Activated B cell treated with CpG ODN at 0.5 μM for 24 hours (primary cell): ENCODE data around the gene METTL2A. TPM values are rescaled to one million over a fixed set of nuclear protein-coding genes. Genes with fewer than 3 reads are reported as not detected.
A peak's percentile ranks its signal among the peaks of the same experiment; 100 is the strongest.
"Not testable (repeated sequence)": the region's sequence is repeated elsewhere in the genome, so short reads cannot be mapped to it uniquely, and the experiment has no call there.

Experiments
- ATAC-seq: fragments of 200-7000 bp; cut with Tn5 transposase; one replicate; pipeline ENCODE4 v1.10.0; 2021; ENCODE audit warnings: low read depth, mild to moderate bottlenecking, moderate library complexity
- CTCF ChIA-PET: fragments of 350-600 bp; sonication (Branson Sonifier 250); formaldehyde crosslinking; loops from one replicate; lab custom pipeline; 2021; ENCODE audit warnings: antibody characterized with exemption; lab: Charles Lee
- POLR2A ChIA-PET: fragments of 350-600 bp; sonication (Branson Sonifier 250); formaldehyde crosslinking; loops from one replicate; lab custom pipeline; 2021; ENCODE audit warnings: antibody characterized with exemption; lab: Charles Lee
- DNase-seq: peaks from one replicate; pipeline ENCODE4 v3.0.0; 2022
- H3K27ac Mint-ChIP-seq: one replicate; pipeline ENCODE4 v1.8.0; 2020; ENCODE audit warnings: mixed read lengths
- H3K27me3 Mint-ChIP-seq: one replicate; pipeline ENCODE4 v1.8.0; 2021; ENCODE audit warnings: mixed read lengths
- H3K36me3 Mint-ChIP-seq: one replicate; pipeline ENCODE4 v1.8.0; 2021; ENCODE audit warnings: low read depth, mixed read lengths
- H3K4me1 Mint-ChIP-seq: one replicate; pipeline ENCODE4 v1.8.0; 2021; ENCODE audit warnings: mixed read lengths
- H3K4me3 Mint-ChIP-seq: one replicate; pipeline ENCODE4 v1.8.0; 2020; ENCODE audit warnings: mild to moderate bottlenecking, mixed read lengths
- H3K9me3 Mint-ChIP-seq: one replicate; pipeline ENCODE4 v1.8.0; 2020; ENCODE audit warnings: mixed read lengths
- intact Hi-C: fragments of 100-400 bp; cut with micrococcal nuclease; formaldehyde crosslinking; loops from one replicate; pipeline ENCODE4 v1.15.1; 2024
- total RNA-seq: library from RNA; stranded (reverse); gene quantifications from 2 replicates; pipeline ENCODE4 v1.2.3, GENCODE V29; 2022
- TF ChIP-seq, protein P1 (sequence below): fragments of 200-600 bp; IDR thresholded peaks from one replicate; pipeline ENCODE4 v1.8.0; 2022; ENCODE audit warnings: antibody characterized with exemption, mild to moderate bottlenecking

Gene METTL2A
- total RNA-seq, 1 donor from 2014 or later = 23.1 TPM

DNA sequence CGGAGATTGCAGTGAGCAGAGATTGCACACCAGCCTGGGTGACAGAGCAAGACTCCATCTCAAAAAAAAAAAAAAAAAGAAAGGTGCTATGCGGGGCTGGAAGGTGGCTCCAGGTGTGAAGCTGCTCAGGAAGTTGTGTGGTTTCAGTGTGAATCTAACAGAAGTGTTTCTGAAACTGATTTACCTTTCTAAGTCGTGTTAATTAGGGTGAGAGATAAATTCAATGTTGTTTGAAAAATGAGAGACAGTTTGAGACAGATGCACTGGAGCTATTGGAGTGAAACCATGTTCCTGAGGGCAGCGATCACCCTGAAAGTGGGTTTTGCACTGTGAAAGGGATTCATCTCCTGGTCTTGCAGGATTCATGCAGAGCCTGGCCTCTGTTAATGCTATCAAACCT, 30.0 kb downstream of the METTL2A start:
- Mint-ChIP-seq H3K27ac (peak overlapping the region; percentile 88), H3K4me1 (peaks cover 49% of the 10 kb centered on the region), H3K4me3 (peak overlapping the region; percentile 70)
- POLR2A ChIA-PET = interaction anchor here (0.7 kb wide), 1 partner anchor 200 kb away, joined by 4 read pairs; no protein-coding TSS in a partner anchor
- H3K27me3 Mint-ChIP-seq, ATAC-seq, intact Hi-C loops, CTCF ChIA-PET, H3K36me3 Mint-ChIP-seq, DNase-seq, H3K9me3 Mint-ChIP-seq: not testable (repeated sequence)

DNA sequence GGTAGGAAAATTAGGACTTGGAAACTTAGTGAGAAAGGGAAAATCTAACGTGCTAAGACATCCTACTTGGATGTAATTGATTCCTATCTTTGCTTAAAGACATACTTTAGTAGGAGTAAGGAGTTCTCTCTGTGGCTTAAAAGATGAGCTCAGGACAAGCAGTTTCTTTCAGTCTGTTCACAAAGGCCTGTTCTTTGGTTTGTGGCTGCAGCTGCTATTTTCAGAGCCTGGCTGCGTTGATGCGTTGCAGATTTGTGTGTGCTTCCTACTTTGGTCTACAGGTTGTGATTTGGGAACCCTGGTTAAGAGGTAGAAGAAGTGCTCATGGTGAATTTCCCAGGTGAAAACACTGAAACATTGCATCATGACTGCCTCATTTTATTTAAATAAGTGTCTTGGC, 30.4 kb downstream of the METTL2A start:
- H3K27me3 Mint-ChIP-seq, H3K36me3 Mint-ChIP-seq, CTCF ChIA-PET, intact Hi-C loops, DNase-seq, H3K9me3 Mint-ChIP-seq: not testable (repeated sequence)
- peak overlapping the region; percentile 88 for H3K27ac Mint-ChIP-seq
- peak overlapping the region; percentile 70 for H3K4me3 Mint-ChIP-seq
- POLR2A ChIA-PET = interaction anchor here (0.7 kb wide), 1 partner anchor 200 kb away, joined by 4 read pairs; no protein-coding TSS in a partner anchor
- peaks cover 51% of the 10 kb centered on the region for H3K4me1 Mint-ChIP-seq
- ATAC-seq = peak; percentile 51

DNA sequence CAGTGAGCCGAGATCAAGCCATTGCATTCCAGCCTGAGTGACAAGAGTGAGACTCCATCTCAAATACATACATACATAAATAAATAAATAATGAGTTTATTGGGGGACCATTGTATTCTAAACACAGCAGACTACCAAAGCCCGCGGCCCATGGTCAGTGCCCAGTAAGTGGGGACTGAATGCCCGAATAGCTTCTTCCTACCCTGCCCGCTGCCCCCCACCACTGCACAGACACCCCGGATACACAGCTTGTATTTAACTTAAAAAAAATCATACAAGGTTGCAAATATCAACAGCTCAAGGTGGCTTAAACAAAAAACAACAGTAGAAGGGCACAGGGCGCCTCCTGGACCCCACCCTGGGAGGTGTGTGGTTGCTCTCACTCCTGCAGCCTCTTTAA, 32.3 kb downstream of the METTL2A start:
- Mint-ChIP-seq H3K9me3 (no peaks in the 10 kb centered on the region), H3K4me1 (peaks cover 59% of the 10 kb centered on the region), H3K27ac (peak overlapping the region; percentile 46), H3K36me3 (peaks cover 2% of the 10 kb centered on the region), H3K27me3 (no peaks in the 10 kb centered on the region), H3K4me3 (no peak overlapping the region)
- intact Hi-C loops = no loop called here
- ATAC-seq (no peak), DNase-seq (no peak)
- ChIA-PET CTCF (no interaction called here), POLR2A (no interaction called here)
- TF ChIP-seq, protein P1, sequence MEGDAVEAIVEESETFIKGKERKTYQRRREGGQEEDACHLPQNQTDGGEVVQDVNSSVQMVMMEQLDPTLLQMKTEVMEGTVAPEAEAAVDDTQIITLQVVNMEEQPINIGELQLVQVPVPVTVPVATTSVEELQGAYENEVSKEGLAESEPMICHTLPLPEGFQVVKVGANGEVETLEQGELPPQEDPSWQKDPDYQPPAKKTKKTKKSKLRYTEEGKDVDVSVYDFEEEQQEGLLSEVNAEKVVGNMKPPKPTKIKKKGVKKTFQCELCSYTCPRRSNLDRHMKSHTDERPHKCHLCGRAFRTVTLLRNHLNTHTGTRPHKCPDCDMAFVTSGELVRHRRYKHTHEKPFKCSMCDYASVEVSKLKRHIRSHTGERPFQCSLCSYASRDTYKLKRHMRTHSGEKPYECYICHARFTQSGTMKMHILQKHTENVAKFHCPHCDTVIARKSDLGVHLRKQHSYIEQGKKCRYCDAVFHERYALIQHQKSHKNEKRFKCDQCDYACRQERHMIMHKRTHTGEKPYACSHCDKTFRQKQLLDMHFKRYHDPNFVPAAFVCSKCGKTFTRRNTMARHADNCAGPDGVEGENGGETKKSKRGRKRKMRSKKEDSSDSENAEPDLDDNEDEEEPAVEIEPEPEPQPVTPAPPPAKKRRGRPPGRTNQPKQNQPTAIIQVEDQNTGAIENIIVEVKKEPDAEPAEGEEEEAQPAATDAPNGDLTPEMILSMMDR = no peak

DNA sequence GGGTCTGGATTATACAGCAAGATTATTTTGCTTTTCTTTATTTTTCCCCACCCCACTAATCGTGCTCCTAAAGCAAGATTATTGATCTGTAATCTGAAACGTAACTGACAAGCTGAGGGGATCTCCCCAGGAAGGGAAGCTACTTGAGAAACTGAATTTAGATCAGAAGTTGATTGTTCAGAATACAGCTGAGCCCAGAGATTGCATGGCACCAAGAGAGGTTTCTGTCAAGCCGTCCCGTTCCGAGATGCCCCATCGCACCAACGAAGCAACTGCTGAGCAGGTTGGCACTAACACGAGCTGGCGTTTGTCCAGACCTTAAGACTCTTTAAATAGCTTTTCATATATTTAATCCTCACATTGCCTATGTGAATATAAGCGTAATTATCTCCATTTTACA, 34.8 kb downstream of the METTL2A start:
- intact Hi-C loops, H3K27me3 Mint-ChIP-seq, CTCF ChIA-PET, H3K36me3 Mint-ChIP-seq, H3K9me3 Mint-ChIP-seq, DNase-seq: not testable (repeated sequence)
- POLR2A ChIA-PET = interaction anchor here (0.8 kb wide), 1 partner anchor 12 kb away, joined by 3 read pairs; no protein-coding TSS in a partner anchor
- Mint-ChIP-seq H3K27ac (peak overlapping the region; percentile 63), H3K4me1 (peaks cover 49% of the 10 kb centered on the region), H3K4me3 (peak overlapping the region; percentile 71)
- ATAC-seq = peak; percentile 38

DNA sequence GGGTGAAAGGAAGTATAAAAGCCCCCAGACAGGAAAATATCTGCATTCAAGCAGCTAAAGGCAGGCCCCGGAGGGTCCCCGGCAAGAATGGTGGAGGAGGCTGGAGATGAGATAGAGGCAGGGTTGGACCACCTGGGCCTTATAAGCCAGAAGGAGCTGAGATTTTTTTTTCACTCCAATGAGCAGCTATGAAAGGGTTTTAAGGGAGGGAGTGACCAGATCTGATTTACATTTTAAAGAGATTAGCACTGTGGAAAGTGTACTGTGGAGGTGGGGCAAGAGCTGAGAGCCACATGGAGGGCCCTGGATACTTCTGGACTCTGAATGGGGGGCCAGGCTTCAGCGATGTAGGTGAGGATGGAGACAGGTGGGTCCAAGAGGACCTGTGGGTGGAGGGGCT, 40.7 kb downstream of the METTL2A start:
- DNase-seq, H3K27ac Mint-ChIP-seq, H3K27me3 Mint-ChIP-seq, CTCF ChIA-PET, ATAC-seq, intact Hi-C loops, POLR2A ChIA-PET, H3K36me3 Mint-ChIP-seq, H3K9me3 Mint-ChIP-seq, H3K4me3 Mint-ChIP-seq: not testable (repeated sequence)
- H3K4me1 Mint-ChIP-seq = peaks cover 11% of the 10 kb centered on the region

DNA sequence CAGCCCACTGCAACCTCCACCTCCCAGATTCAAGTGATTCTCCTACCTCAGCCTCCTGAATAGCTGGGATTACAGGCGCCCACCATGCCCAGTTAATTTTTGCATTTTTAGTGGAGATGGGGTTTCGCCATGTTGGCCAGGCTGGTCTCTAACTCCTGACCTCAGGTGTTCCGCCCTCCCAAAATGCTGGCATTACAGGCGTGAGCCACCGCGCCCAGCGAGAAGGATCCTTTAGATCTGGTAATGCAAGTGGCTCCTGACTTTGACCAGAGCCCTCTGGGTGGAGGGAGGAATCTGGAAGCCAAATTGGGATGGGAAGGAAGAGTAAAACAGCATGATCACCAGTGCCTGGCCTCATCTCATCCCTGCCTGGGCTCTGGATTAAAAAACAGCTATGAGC, 41.6 kb downstream of the METTL2A start:
- H3K4me1 Mint-ChIP-seq, ATAC-seq, POLR2A ChIA-PET, DNase-seq, H3K4me3 Mint-ChIP-seq, CTCF ChIA-PET, H3K9me3 Mint-ChIP-seq, H3K27me3 Mint-ChIP-seq, H3K36me3 Mint-ChIP-seq, H3K27ac Mint-ChIP-seq, intact Hi-C loops: not testable (repeated sequence)

DNA sequence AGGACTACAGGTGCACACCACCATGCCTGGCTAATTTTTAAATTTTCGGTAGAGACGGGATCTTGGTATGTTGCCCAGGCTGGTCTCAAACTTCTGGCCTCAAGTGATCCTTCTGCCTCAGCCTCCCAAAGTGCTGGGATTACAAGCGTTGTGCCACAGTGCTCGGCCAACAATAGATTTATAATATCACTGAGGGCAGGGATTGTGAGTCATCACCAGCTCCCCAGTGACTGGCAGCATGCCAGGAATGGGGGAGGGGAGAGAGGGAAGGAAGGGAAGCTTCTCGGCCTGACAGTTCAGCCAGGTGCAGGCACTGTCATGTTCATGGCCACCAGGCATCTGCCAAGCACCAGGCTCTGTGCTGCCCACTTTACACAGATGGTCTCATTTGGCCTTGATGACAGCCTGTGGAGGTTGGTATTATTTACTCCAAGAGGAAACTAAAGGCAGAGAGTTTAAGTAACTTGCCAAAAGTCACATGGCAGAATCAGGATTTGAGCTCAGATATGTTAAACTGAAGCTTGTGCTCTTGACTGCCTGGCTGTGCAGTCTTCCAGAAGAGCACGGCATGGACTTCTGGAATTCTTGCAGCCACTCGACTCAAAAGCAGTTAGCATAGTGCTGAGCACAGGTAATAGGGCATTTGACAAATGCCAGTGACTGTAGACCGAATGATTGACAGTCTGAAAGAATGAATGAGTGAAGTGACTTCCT, 47.1 kb downstream of the METTL2A start:
- peak; percentile 52 for ATAC-seq
- CTCF ChIA-PET, H3K4me3 Mint-ChIP-seq, H3K27me3 Mint-ChIP-seq, H3K36me3 Mint-ChIP-seq, intact Hi-C loops, H3K9me3 Mint-ChIP-seq, H3K4me1 Mint-ChIP-seq: not testable (repeated sequence)
- POLR2A ChIA-PET = interaction anchor here (1.0 kb wide), 1 partner anchor 12 kb away, joined by 3 read pairs; no protein-coding TSS in a partner anchor
- peak; percentile 49 for DNase-seq
- peak overlapping the region; percentile 59 for H3K27ac Mint-ChIP-seq

DNA sequence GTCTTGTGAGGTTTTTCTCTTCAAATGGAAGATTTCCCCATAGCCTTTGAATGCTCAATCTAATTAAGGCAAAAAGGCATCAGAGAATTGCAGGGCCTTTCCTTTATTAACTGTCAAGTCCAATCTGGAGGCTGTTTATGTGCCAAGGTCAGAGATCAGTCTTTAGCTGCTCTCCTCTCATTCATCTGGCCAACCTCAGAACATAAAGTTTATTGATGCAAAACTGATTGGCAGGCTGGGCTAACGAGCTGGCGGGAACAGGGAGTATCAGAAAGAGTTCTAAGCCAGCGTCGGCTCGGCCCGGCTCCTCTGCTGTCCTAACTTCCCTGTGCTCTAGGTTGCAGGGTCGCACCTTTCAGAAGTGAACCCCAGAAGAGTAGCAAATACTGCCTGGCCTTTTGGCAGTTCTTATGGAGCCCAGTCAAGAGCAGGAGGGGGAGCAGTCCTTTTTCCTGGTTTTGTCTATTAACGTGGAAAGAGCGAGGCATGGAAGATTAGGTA, 47.7 kb downstream of the METTL2A start:
- H3K27ac Mint-ChIP-seq = peak overlapping the region; percentile 59

DNA sequence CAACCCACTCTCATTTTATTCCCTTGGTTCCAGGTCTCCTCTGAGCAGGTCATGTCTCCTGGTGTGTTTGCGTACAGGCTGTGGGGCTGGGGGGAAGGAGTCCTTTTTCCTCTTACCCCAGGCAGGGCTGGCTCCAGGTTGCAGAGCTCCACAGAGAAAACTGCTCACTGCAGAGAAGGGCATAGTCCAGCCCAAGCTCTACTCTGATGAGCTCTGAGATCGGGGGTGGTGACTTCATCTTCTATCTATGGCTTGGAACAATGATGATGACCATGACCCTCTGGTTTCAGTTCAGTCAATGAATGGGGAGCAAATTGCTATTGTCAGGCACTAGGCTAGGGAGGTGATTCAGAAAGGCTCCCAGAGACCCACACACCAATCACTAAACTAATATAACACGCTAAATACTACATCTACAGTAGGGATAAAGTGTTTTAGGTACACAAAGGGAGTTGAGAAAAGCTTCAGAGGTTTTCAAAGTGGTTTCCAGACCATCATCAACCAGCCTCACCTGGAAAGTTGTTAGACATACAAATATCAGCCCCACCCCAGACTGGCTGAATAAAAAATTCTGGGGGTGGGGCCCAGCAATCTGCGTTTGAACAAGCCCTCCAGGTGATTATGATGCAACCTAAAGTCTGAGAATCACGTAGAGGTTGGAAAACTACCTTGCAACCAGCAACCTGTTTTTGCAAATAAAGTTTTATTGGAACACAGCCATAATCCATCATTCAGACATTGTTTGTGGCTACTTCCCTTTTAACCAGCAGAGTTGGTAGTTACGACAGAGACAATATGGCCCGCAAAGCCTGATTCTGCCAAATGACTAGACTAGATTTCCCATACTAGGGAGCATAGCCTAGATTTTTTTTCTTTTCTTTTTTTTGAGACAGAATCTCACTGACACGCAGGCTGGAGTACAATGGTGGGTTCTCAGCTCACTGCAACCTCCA, 49.6 kb downstream of the METTL2A start:
- intact Hi-C loops, H3K4me3 Mint-ChIP-seq, CTCF ChIA-PET, POLR2A ChIA-PET, DNase-seq, ATAC-seq, H3K27me3 Mint-ChIP-seq, H3K27ac Mint-ChIP-seq, H3K9me3 Mint-ChIP-seq, H3K36me3 Mint-ChIP-seq: not testable (repeated sequence)
- peaks cover 18% of the 10 kb centered on the region for H3K4me1 Mint-ChIP-seq

More for the DNA sequence above, 47.7 kb downstream of the METTL2A start:
- intact Hi-C loops, H3K4me3 Mint-ChIP-seq, H3K36me3 Mint-ChIP-seq, ATAC-seq, DNase-seq, H3K4me1 Mint-ChIP-seq, H3K27me3 Mint-ChIP-seq, CTCF ChIA-PET, H3K9me3 Mint-ChIP-seq: not testable (repeated sequence)
- POLR2A ChIA-PET = interaction anchor here (1.0 kb wide), 1 partner anchor 13 kb away, joined by 3 read pairs; no protein-coding TSS in a partner anchor

DNA sequence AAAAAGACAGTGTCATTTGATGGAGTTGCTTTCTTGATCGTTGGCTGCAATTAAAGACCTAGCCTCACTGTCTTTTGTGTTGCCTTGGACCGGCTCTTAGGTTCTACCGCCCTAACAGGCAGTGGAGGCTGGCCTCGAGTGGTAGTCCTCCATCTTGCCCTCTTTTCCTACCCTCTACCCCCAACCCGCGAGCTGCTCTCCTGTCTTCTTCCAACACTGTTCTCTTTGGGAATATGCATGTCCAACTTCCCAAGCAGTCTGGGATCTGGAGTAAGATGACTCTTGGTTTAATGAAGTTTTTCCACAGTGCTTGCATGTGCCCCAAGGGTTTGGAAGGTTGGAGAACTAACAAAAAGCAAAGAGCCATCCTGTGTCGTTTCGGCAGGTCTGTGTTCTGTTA, 53.4 kb downstream of the METTL2A start:
- CTCF ChIA-PET, H3K27me3 Mint-ChIP-seq, DNase-seq, H3K9me3 Mint-ChIP-seq, intact Hi-C loops, ATAC-seq, POLR2A ChIA-PET: not testable (repeated sequence)
- peak overlapping the region; percentile 81 for H3K27ac Mint-ChIP-seq
- peaks cover 14% of the 10 kb centered on the region for H3K36me3 Mint-ChIP-seq
- peak overlapping the region; percentile 83 for H3K4me3 Mint-ChIP-seq
- peaks cover 34% of the 10 kb centered on the region for H3K4me1 Mint-ChIP-seq
